Measurements from ENCODE around the gene GSTO2.

The GSTO2 gene

GRCh38 chr10:104308439-104308903 is 39.5 kb downstream of the GSTO2 start:
- ChIA-PET CTCF (interaction anchor here (5.7 kb wide), 1 partner anchor 16 kb away, joined by 42 read pairs; no protein-coding TSS in a partner anchor), POLR2A (ENCODE audit: low non-redundant PET) (no interaction called here)
- no peak for DNase-seq (ENCODE audit: low spot score)
- H3K27ac ChIP-seq: no peak overlapping the region
- TF ChIP-seq CTCF (conservative IDR thresholded peaks at IDR 0.05; ENCODE audit: low read depth): no peak

- peak overlapping the region; percentile 82 for H3K27ac ChIP-seq
- no peak for DNase-seq (ENCODE audit: low spot score)
- POLR2A ChIA-PET (ENCODE audit: low non-redundant PET): no interaction called here
- CTCF ChIA-PET: interaction anchor here (0.5 to 1.0 kb wide), 3 partner anchors 11 to 18 kb away, joined by 3 to 4 read pairs (median 3); no protein-coding TSS in a partner anchor
- TF ChIP-seq CTCF (conservative IDR thresholded peaks at IDR 0.05; ENCODE audit: low read depth): no peak
Measured at GRCh38 chr10:104309980-104310978, 41.3 kb downstream of the GSTO2 start.

- no peak for DNase-seq (ENCODE audit: low spot score)
- TF ChIP-seq CTCF (conservative IDR thresholded peaks at IDR 0.05; ENCODE audit: low read depth): no peak
- ChIA-PET POLR2A (ENCODE audit: low non-redundant PET) (no interaction called here), CTCF (interaction anchor here (0.6 to 1.1 kb wide), 3 partner anchors 40 to 714 kb away, joined by 3 to 4 read pairs (median 3); no protein-coding TSS in a partner anchor)
- peak overlapping the region; percentile 82 for H3K27ac ChIP-seq
Measured at GRCh38 chr10:104311184-104311720, 42.3 kb downstream of the GSTO2 start.

GRCh38 chr10:104314591-104315485 is 45.9 kb downstream of the GSTO2 start:
- ChIA-PET CTCF (interaction anchor here (0.5 to 1.4 kb wide), 6 partner anchors 9 to 67 kb away, joined by 3 to 5 read pairs (median 4); no protein-coding TSS in a partner anchor), POLR2A (ENCODE audit: low non-redundant PET) (interaction anchor here (0.6 kb wide), 1 partner anchor 8 kb away, joined by 3 read pairs; no protein-coding TSS in a partner anchor)
- no peak for TF ChIP-seq CTCF (conservative IDR thresholded peaks at IDR 0.05; ENCODE audit: low read depth)
- H3K27ac ChIP-seq: no peak overlapping the region
- DNase-seq (ENCODE audit: low spot score): no peak

- no peak for TF ChIP-seq CTCF (conservative IDR thresholded peaks at IDR 0.05; ENCODE audit: low read depth)
- POLR2A ChIA-PET (ENCODE audit: low non-redundant PET): interaction anchor here (0.6 kb wide), 1 partner anchor 9 kb away, joined by 3 read pairs; no protein-coding TSS in a partner anchor
- H3K27ac ChIP-seq: peak overlapping the region; percentile 25
- no peak for DNase-seq (ENCODE audit: low spot score)
- CTCF ChIA-PET: interaction anchor here (0.5 to 0.7 kb wide), 4 partner anchors 21 to 66 kb away, joined by 3 to 5 read pairs (median 4); partner anchors contain the start of gene ITPRIP
Measured at GRCh38 chr10:104315486-104315921, 46.5 kb downstream of the GSTO2 start.
